Adrenal gland (tissue), 5 donors: ENCODE measurements around the gene S100A8.

ENCODE experiments used
- CTCF ChIP-seq, 6 experiments: fragments of 450-650 bp in 4 of 6; fragments of 200-600 bp in 2 of 6; sonication (generic) in 1 of 6; IDR thresholded peaks; 1 replicate in 5 of 6; 2 replicates in 1 of 6; pipeline versions ENCODE4 v1.5.1 to v1.8.0; 2016 to 2021; ENCODE audit warnings: antibody characterized with exemption in 6 of 6, mild to moderate bottlenecking in 2 of 6, moderate library complexity in 1 of 6
- POLR2A ChIP-seq, 2 donors: fragments of 450-650 bp; IDR thresholded peaks; one replicate each; pipeline ENCODE4 v1.6.1; 2017; ENCODE audit warnings: antibody characterized with exemption in 2 of 2, mild to moderate bottlenecking in 2 of 2, moderate library complexity in 1 of 2
- donor health status: DM: no; HTN: no; CAD: no.

- TF ChIP-seq CTCF (IDR thresholded peaks at IDR 0.05) (no peak), POLR2A (IDR thresholded peaks at IDR 0.05) (no peak)
Observed at GRCh38 chr1:153400244-153400643, 9.4 kb upstream of the S100A8 start.
